Brain microvascular endothelial cell (primary cell): ENCODE data around the gene VRTN.
"Not testable (repeated sequence)": the region's sequence is repeated elsewhere in the genome, so short reads cannot be mapped to it uniquely, and the experiment has no call there.

Experiments
- DNase-seq: peaks from one replicate; pipeline ENCODE4 v3.0.0-alpha.2; 2020
- H3K27ac ChIP-seq: fragments of 250-450 bp; sonication (Bioruptor Pico); 2 replicates; pipeline ENCODE4 v1.5.1; 2020; ENCODE audit warnings: mild to moderate bottlenecking, moderate library complexity
- H3K27me3 ChIP-seq: fragments of 250-450 bp; sonication (Bioruptor Pico); replicated peaks from 2 replicates; pipeline ENCODE4 v1.5.1; 2020; ENCODE audit warnings: mild to moderate bottlenecking
- H3K36me3 ChIP-seq: fragments of 250-450 bp; sonication (Bioruptor Pico); replicated peaks from 2 replicates; pipeline ENCODE4 v1.5.1; 2020; ENCODE audit warnings: mild to moderate bottlenecking
- H3K4me3 ChIP-seq: 2 replicates; pipeline ENCODE4 v1.5.1; 2011; ENCODE audit warnings: low read depth, mild to moderate bottlenecking, control low read depth, low read length, moderate library complexity
- CTCF ChIP-seq: IDR thresholded peaks from 2 replicates; pipeline ENCODE4 v1.5.1; 2011; ENCODE audit warnings: low read depth, mild to moderate bottlenecking, moderate library complexity, low read length, control low read depth, inconsistent platforms; ENCODE audit errors: missing control alignments
- in situ Hi-C: cut with HindIII; loops from 2 replicates; pipeline ENCODE4 v1.10.0; 2017; ENCODE audit warnings: low sequenced_read_pairs, low pct_ligation_motif_present

The VRTN gene

GRCh38 chr14:74324931-74325361 is 23.3 kb upstream of the VRTN start:
- peaks cover 6% of the 10 kb centered on the region for H3K27me3 ChIP-seq
- in situ Hi-C loops, result no loop called here
- no peak overlapping the region for H3K27ac ChIP-seq
- DNase-seq, result peak; percentile 2
- no peaks in the 10 kb centered on the region for H3K36me3 ChIP-seq
- no peak overlapping the region for H3K4me3 ChIP-seq
- peak; percentile 69 for TF ChIP-seq CTCF

DNA sequence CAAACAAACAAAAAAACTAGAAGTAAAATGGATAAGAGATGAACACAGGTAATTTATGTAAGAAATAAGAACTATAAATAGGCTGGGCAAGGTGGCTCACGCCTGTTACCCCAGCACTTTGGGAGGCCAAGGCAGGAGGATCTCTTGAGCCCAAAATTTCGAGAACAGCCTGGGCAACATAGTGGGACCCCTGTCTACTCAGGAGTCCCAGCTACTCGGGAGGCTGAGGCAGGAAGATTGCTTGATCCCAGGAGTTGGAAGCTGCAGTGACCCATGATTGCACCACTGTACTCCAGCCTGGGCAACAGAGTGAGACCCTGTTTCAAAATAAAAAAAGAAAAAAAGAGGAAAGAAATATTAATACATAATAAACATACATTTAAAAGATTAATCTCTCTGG is 22.8 kb upstream of the VRTN start:
- Histone ChIP-seq H3K36me3 (no peaks in the 10 kb centered on the region), H3K27me3 (peaks cover 6% of the 10 kb centered on the region), H3K27ac (no peak overlapping the region), H3K4me3 (no peak overlapping the region)
- in situ Hi-C loops, result no loop called here
- DNase-seq, result no peak
- TF ChIP-seq CTCF, result no peak

- H3K27ac ChIP-seq, result no peak overlapping the region
- H3K27me3 ChIP-seq, result peaks cover 6% of the 10 kb centered on the region
- TF ChIP-seq CTCF, result no peak
- no peak overlapping the region for H3K4me3 ChIP-seq
- no peak for DNase-seq
- no peaks in the 10 kb centered on the region for H3K36me3 ChIP-seq
- in situ Hi-C loops, result no loop called here
Measured at GRCh38 chr14:74326369-74327152, 21.7 kb upstream of the VRTN start.

DNA sequence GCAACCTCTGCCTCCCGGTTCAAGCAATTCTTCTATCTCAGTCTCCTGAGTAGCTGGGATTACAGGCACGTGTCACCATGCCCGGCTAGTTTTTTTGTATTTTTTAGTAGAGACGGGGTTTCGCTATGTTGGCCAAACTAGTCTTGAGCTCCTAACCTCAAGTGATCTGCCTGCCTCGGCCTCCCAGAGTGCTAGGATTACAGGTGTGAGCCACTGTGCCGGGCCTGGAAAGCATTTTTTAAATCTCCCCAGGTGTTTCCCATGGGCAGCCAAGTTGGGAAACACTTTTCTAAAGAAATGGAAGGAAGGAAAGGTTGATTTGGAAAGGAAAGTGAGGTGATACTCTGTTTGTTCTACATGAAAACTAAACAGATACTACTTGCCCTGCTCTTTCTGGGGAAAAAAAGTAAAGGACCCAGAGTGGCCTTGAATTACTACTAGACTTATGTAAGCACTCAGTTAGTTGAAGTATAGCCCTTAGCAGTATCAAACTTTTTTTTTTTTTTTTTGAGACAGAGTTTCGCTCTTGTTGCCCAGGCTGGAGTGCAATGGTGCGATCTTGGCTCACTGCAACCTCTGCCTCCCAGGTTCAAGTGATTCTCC is 18.2 kb upstream of the VRTN start:
- in situ Hi-C loops, DNase-seq, H3K36me3 ChIP-seq, H3K4me3 ChIP-seq, H3K27me3 ChIP-seq, H3K27ac ChIP-seq: not testable (repeated sequence)

- no peak for TF ChIP-seq CTCF
- Histone ChIP-seq H3K27me3 (peaks cover 1% of the 10 kb centered on the region), H3K4me3 (no peak overlapping the region), H3K27ac (no peak overlapping the region), H3K36me3 (no peaks in the 10 kb centered on the region)
- DNase-seq, result peak; percentile 61
- in situ Hi-C loops, result no loop called here
Measured at GRCh38 chr14:74333909-74334308, 14.4 kb upstream of the VRTN start.

DNA sequence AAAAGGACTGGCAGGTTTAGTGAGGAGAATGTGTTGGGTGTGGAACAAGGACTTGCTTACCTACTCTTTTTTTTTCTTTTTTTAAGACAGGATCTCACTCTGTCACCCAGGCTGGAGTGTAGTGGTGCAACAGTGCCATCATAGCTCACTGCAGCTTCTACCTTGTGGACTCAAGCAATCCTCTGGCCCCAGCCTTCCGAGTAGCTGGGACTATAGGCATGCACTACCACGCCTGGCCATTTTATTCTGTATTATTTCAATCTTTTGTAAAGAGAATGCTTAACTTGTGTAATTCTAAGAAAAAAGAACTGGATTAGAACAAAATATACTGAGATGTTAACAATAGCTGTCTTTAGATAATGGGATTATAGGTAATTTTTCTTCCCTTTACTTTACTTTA is 1.9 kb upstream of the VRTN start:
- no peak for DNase-seq
- peaks cover 23% of the 10 kb centered on the region for H3K27me3 ChIP-seq
- no peak overlapping the region for H3K27ac ChIP-seq
- in situ Hi-C loops, result no loop called here
- no peak for TF ChIP-seq CTCF
- H3K36me3 ChIP-seq, result no peaks in the 10 kb centered on the region
- H3K4me3 ChIP-seq, result no peak overlapping the region
